K562 (cell line): ENCODE data around the gene SPTBN4.

Source experiments
- AFF4 ChIP-seq: sonication (generic); formaldehyde crosslinking; IDR thresholded peaks from 2 replicates; pipeline ENCODE4 v1.8.0; 2023; ENCODE audit warnings: mild to moderate bottlenecking, missing genetic modification reagents
- CTCF ChIP-seq, 3 experiments: IDR thresholded peaks in 2 of 3; conservative IDR thresholded peaks in 1 of 3; 2 replicates each; pipeline ENCODE4 v1.5.1; 2011 to 2012; ENCODE audit warnings: low read length in 3 of 3, mild to moderate bottlenecking in 3 of 3, control low read depth in 2 of 3, improper control_type of control experiment in 1 of 3, inconsistent platforms in 1 of 3, low read depth in 1 of 3, mixed read lengths in 1 of 3, moderate library complexity in 1 of 3; ENCODE audit not compliant: insufficient read depth in 2 of 3
- FOS ChIP-seq: IDR thresholded peaks from 3 replicates; pipeline ENCODE4 v1.6.1; 2011; ENCODE audit not compliant: insufficient read length; ENCODE audit errors: extremely low read depth
- PKNOX1 ChIP-seq: fragments of 450-650 bp; IDR thresholded peaks from 2 replicates; pipeline ENCODE4 v1.6.1; 2016
- ZNF143 ChIP-seq: sonication (generic); formaldehyde crosslinking; IDR thresholded peaks from 2 replicates; pipeline ENCODE4 v1.9.0; 2022; ENCODE audit warnings: mild to moderate bottlenecking, missing genetic modification reagents

GRCh38 chr19:40605216-40605971 is 138.6 kb downstream of the SPTBN4 start:
- TF ChIP-seq ZNF143 (CRISPR knock-in tag): no peak
- TF ChIP-seq PKNOX1: no peak
- TF ChIP-seq AFF4: peak; percentile 21; the same call in 1 of the 2 replicates
- TF ChIP-seq FOS: no peak
- TF ChIP-seq CTCF (IDR thresholded peaks at IDR 0.05 in 2 of 3, conservative IDR thresholded peaks at IDR 0.05 in 1 of 3; ENCODE audit: insufficient read depth in 2 of 3, low read depth in 1 of 3, low read length in 3 of 3): peak; percentile 53 to 71 (median 65)
